HG03565 (cell line): ENCODE measurements around the gene OGG1.
A peak's percentile ranks its signal among the peaks of the same experiment; 100 is the strongest.

ENCODE experiments used
- ATAC-seq: cut with Tn5 transposase; IDR thresholded peaks from one replicate; pipeline ENCODE4 v1.9.1; 2021; ENCODE audit warnings: mild to moderate bottlenecking, moderate library complexity; ENCODE audit not compliant: unreplicated experiment

The OGG1 gene

DNA sequence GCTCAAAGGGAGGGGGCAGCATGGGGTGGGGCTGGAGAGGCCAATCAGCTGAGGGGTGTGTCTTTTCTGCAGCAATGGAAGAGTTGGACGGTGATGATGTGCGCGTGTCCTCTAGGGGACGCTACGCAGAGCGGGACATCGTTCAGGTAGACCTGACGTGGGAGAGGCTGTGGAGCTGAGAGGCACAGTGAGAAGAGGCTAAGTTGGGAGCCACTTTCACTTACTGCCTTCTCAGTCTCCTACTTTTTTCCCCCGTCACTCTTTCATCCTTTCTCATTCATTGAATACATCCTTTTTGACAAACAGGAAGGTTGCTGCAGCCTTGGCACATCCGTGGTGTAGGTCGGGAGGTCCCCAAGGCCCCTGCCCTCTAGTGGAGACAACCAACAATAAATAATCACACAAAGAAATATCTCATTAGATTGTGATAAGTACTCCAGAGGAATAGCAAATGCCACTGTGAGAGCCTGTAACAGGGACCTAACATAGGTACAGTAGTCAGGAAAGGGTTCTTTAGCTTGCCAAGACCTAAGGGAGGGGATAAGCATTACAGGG lies 22.6 kb upstream of the OGG1 start:
- no peak for ATAC-seq

GRCh38 chr3:9727743-9728142 lies 22.0 kb upstream of the OGG1 start:
- ATAC-seq: no peak

DNA sequence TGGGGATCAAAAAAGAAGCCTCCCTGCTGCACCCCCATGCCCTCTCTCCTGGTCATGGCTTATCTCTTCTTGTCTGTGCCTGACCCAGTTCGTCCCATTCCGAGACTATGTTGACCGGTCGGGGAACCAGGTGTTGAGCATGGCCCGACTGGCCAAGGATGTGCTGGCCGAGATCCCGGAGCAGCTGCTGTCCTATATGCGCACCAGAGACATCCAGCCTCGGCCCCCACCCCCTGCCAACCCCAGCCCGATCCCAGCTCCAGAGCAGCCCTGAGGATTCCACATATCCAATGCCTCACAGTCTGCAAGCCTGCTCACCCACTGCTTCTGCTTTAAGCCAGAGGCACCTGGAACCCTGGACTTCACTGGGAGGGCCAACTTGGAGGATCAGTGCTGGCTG lies 20.3 kb upstream of the OGG1 start:
- ATAC-seq: no peak

DNA sequence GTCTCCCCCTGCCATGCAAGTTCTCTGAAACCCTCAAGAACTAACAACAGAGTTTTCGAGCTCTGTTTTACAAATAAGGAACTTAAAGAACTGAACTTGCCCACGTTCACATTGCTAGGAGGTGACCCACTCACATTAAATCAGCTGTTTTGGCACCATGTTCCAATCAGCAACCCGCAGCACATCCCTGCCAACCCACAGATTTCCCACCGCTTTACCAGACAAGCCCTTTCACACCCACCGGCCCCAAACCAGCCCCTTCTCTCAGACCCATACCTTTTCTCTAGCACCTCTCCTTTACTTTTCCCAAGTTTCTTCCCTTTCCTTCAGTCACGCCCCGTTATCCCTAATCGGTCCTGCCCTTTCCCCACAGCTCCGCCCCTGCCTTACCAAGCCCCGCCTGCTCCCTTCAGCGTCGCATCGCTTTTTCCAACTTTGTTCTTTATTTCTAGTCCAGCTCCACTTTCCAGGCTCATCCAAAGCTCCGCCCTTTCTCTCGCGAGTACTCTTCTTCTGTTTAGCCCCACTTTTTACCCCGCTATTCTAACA lies 19.0 kb upstream of the OGG1 start:
- ATAC-seq: peak; percentile 14

- peak; percentile 79 for ATAC-seq
Observed at GRCh38 chr3:9731206-9732079, 18.3 kb upstream of the OGG1 start, which contains the start of gene BRPF1. TSS of gene BRPF1 (plus strand) at chr3:9731735. CDS start at chr3:9734141, 2,406 bp downstream.

DNA sequence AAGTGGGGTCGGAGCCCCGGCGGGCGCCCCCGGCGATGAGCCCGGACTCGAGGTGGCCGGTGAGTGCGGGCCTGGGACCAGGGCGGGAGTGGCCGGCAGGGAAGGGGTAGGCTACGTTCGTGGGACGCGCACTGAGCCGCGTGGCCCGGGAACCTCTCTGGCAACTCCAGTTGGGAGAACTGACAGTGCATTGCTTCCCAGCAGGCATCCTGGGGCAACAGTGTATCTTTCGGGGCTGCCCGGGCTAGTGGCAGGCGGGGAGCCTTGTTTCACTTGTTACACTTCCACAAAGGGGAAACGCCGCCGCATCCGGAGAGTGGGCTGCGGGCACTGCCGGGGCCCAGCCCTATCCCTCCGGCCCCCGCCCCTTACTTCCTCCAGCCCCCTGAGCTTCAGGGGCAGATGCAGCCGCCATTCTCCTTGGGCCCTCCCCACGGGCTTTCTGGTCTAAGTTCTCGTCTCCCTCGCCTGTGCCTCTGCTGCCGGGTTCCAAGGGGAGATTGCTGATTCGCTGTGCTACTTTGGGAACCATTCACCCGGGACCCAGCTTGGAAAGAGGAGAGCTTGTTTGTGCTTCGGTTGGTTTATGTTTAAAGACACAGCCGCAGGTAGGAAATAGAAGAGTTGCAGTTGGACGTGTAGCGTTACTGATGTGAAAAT lies 17.5 kb upstream of the OGG1 start:
- no peak for ATAC-seq

GRCh38 chr3:9732740-9733115 lies 17.0 kb upstream of the OGG1 start:
- no peak for ATAC-seq

DNA sequence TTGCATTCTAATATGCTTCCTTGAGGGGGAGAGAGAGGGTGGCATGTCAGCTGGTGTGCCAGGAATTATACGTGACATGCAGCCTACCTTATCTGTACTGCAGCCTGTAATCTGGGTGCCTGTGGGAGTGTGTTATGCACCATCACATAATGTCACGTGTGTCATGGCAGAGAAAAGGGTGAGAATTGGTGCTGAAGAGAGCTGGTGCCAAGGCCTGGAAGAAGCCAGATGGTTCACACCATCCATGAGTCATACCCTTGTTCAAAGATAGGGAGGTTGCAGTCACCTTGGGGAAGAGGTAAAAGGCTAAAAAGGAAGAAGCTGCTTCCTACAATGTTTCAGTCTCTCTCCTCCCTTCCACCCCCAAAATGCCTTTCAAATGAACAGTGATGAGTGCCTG lies 12.9 kb upstream of the OGG1 start:
- ATAC-seq: no peak

DNA sequence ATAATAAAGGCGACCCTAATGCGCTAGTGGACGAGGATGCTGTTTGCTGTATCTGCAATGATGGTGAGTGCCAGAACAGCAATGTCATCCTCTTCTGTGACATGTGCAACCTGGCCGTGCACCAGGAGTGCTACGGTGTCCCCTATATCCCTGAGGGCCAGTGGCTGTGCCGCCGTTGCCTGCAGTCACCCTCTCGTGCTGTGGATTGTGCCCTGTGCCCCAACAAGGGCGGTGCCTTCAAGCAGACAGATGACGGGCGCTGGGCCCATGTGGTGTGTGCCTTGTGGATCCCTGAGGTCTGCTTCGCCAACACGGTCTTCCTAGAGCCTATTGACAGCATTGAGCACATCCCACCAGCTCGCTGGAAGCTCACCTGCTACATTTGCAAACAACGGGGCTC lies 10.6 kb upstream of the OGG1 start:
- ATAC-seq: no peak

- no peak for ATAC-seq
Observed at GRCh38 chr3:9742560-9742959, 7.2 kb upstream of the OGG1 start.

GRCh38 chr3:9743548-9743947 lies 6.2 kb upstream of the OGG1 start:
- ATAC-seq: no peak

DNA sequence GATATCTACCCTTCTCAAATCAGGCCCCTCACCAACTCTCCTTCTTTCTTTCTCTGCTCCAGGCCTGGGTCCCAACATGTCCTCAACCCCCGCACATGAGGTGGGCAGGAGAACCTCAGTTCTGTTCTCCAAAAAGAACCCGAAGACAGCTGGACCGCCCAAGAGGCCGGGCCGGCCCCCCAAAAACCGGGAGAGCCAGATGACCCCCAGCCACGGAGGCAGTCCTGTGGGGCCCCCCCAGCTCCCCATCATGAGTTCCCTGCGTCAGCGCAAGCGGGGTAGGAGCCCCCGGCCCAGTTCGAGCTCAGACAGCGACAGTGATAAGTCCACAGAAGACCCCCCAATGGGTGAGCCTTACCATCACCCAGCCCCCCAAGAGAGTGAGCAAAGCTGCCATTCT lies 5.6 kb upstream of the OGG1 start:
- no peak for ATAC-seq

DNA sequence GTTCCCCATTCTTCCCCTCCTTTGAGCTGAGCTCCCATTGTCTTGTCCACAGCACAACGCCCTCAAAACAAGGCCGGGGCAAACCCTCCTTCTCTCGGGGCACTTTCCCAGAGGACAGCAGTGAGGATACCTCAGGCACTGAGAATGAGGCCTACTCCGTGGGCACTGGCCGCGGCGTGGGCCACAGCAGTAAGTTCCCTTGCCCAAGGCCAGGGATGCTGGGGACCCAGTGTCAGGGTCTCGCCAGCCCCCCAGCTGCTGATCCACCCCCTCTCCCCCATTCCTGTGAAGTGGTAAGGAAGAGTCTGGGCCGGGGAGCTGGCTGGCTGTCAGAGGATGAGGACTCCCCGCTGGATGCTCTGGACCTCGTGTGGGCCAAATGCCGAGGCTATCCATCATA lies 4.2 kb upstream of the OGG1 start:
- no peak for ATAC-seq

- no peak for ATAC-seq
Observed at GRCh38 chr3:9746330-9746729, 3.4 kb upstream of the OGG1 start.

DNA sequence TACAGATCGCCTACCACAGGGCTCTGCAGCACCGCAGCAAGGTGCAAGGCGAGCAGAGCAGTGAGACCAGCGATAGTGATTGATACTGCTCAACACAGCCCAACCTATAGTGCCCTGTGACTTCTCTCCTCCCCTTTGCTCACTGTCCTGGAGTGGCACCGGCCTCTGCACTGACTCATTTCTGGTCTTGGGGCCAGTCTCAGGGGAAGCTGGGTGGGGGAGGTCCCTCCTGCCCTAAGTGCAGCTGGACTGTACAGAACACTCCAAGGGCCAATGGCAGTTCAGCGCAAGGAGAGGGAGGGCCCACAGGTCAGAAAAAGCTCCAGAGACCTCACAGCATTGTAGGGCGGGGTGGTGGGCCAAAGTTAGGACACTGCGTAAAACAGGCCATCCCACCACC lies 2.5 kb upstream of the OGG1 start:
- ATAC-seq: no peak

DNA sequence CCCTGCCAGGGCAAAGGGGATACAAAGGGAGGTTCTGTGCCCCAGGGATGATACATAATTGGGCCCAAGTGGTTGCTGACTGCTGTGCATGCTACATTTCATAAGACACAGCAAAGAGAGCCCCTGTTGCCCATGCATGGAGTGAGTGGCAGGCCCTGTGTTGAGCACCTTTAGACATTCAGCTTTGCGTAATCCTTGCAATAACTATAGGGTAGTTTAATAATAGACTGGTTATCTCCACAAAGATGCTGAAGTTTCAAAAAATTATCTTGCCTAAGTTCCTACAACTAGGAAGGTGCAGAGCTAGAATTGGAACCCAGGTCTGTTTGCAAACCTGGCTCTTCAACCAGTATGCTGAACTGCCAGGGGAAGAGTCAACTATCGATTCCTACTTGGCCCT lies 1.7 kb upstream of the OGG1 start:
- ATAC-seq: no peak

DNA sequence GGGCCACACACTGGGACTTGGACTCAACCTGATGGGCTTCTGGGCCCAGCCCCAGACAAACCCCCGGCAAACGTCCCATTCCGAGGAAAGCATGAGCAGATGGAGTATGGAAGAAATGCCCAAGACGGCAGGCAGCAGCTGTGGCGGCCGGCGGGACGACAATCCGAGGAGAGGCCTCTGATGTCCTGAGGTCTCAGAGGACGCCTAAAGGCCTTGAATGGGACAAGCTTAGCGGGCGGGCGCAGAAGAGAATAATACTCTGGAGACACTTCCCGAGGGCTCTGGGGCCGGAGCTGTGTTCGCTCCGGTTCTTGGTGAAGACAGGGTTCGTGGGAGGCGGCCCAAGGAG lies 482 bp upstream of the OGG1 start:
- no peak for ATAC-seq

- ATAC-seq: no peak
Observed at GRCh38 chr3:9750556-9751411, 1.0 kb downstream of the OGG1 start.

GRCh38 chr3:9754678-9755077 lies 4.9 kb downstream of the OGG1 start:
- ATAC-seq: no peak

GRCh38 chr3:9757427-9757826 lies 7.7 kb downstream of the OGG1 start:
- no peak for ATAC-seq
